Aortic smooth muscle cell (primary cell): ENCODE results near the gene INCENP. TPM values are rescaled to one million over a fixed set of nuclear protein-coding genes. Genes with fewer than 3 reads are reported as not detected.

Source experiments
- total RNA-seq: library from RNA; depleted of rRNA; stranded (reverse); fragments of >200 nt; gene quantifications from 2 replicates; pipeline ENCODE4 v1.2.3, GENCODE V29; 2014

The INCENP gene
- 9.9 and 18.1 TPM in 2 replicates for total RNA-seq

GRCh38 chr11:62123669-62124185 lies at the start of gene INCENP:
Gene INCENP, plus strand, starts transcription at chr11:62124011. Its CDS starts 4,151 bp downstream, at chr11:62128162.

GRCh38 chr11:62190011-62190410 lies 66.2 kb downstream of the INCENP start, which contains the start of gene SCGB1D1:
Gene SCGB1D1, plus strand, starts transcription at chr11:62190216. Its CDS starts 69 bp downstream, at chr11:62190285.

Other genes with a start within 250 kb of the INCENP start
- gene FADS3, start 232.5 kb upstream of the INCENP start, total RNA-seq = 93.7 and 131 TPM in 2 replicates
- 6.6 and 10.0 TPM in 2 replicates for gene RAB3IL1, start 206.4 kb upstream of the INCENP start, total RNA-seq
- 1.2 TPM in 2 replicates for gene BEST1, start 173.7 kb upstream of the INCENP start, total RNA-seq
- 871 and 2,309 TPM in 2 replicates for gene FTH1, start 156.4 kb upstream of the INCENP start, total RNA-seq
- not detected in 2 replicates for gene SCGB1D1, start 66.2 kb downstream of the INCENP start, total RNA-seq
- not detected in 2 replicates for gene SCGB2A1, start 84.7 kb downstream of the INCENP start, total RNA-seq
- gene SCGB1D2, start 118.2 kb downstream of the INCENP start, total RNA-seq = not detected in 2 replicates
- not detected in 2 replicates for gene SCGB2A2, start 146.1 kb downstream of the INCENP start, total RNA-seq
- not detected in 2 replicates for gene SCGB1D4, start 175.1 kb downstream of the INCENP start, total RNA-seq
- gene ASRGL1, start 213.4 kb downstream of the INCENP start, total RNA-seq = 1.3 and 1.5 TPM in 2 replicates